Right ventricle myocardium inferior (tissue), 1 donor: ENCODE results near the gene CEP120. TPM values are rescaled to one million over a fixed set of nuclear protein-coding genes. Genes with fewer than 3 reads are reported as not detected.
"Not testable (repeated sequence)": the region's sequence is repeated elsewhere in the genome, so short reads cannot be mapped to it uniquely, and the experiment has no call there.

Experiments
- ATAC-seq: fragments of 200-7000 bp; cut with Tn5 transposase; one replicate; pipeline ENCODE4 v1.9.1; 2020; ENCODE audit warnings: mild to moderate bottlenecking, moderate library complexity
- DNase-seq: peaks from one replicate; pipeline ENCODE4 v3.0.0; 2021; ENCODE audit errors: missing footprints
- intact Hi-C: fragments of 100-400 bp; cut with DNase I; formaldehyde crosslinking; loops from one replicate; pipeline ENCODE4 v1.11.0; 2022
- total RNA-seq: library from RNA; stranded (reverse); fragmentation: NEBNext Ultra II Directional; extraction: Animal tissue kit (Norgen Biotek cat#: 25700); gene quantifications from one replicate; pipeline ENCODE4 v1.2.1, GENCODE V29; 2021
- donor health status: DM: no; HTN: yes; CAD: no; lungs with severe emphysema.

CEP120 gene
- total RNA-seq, 1 donor from 2014 or later = 12.0 TPM

GRCh38 chr5:123401320-123401719 lies 21.9 kb downstream of the CEP120 start:
- DNase-seq = no peak
- intact Hi-C loops = no loop called here
- ATAC-seq = no peak

- ATAC-seq, intact Hi-C loops, DNase-seq: not testable (repeated sequence)
These were observed 22.3 kb downstream of the CEP120 start for GRCh38 chr5:123400870-123401291.

DNA sequence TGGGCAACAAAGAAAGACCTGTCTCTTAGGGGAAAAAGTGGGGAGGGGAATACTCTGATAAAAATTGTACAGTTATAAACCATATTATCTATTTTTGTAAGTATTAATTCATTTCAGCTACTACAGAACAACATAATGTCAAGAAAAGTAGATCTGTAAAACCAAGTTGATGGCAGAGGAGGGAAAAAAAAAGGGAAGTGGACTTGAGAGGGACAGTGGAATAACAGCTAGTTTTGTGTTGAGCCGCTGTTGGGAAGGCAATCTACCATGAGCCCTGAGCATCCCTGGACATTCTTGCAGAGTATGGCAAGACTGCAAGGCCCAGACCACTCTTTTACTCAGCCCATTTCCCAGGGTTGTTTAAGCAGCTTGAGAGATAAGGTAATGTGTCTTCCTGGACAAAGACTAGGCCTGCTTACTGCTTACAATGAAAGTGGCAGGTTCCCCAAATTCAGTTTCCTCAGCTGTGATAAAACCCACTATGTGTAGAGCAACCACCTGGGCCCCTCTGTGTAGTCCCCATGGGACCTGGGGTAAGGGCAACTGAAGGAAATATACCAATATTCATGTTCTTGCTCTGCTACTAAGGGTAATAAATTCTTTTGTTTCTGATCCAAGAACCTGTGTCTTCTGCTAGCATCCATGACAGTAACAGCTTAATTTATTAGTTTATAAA lies 25.0 kb downstream of the CEP120 start:
- ATAC-seq (no peak), DNase-seq (no peak)
- intact Hi-C loops = no loop called here

DNA sequence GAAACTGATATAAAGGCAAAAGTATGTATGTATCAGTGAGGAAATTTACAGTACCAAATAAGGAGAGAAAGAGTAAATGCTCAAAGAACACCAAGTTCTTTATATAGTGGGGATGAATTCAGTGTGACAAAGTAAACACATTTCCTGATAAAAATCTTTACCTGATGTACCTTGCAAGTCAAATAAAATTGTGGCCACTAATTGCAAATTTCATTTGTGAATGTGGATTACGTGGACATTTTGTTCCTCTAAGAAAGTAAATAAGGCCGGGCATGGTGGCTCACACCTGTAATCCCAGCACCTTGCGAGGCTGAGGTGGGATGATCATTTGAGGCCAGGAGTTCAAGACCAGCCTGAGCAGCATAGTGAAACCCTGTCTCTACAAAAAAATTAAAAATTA lies 25.7 kb downstream of the CEP120 start:
- no peak for DNase-seq

GRCh38 chr5:123391009-123391408 lies 32.2 kb downstream of the CEP120 start:
- ATAC-seq (no peak), DNase-seq (no peak)
- intact Hi-C loops = no loop called here

More for the DNA sequence above, 25.7 kb downstream of the CEP120 start:
- intact Hi-C loops = no loop called here
- ATAC-seq = no peak

- intact Hi-C loops = no loop called here
- ATAC-seq (no peak), DNase-seq (no peak)
These were observed 33.4 kb downstream of the CEP120 start for GRCh38 chr5:123389794-123390193.

DNA sequence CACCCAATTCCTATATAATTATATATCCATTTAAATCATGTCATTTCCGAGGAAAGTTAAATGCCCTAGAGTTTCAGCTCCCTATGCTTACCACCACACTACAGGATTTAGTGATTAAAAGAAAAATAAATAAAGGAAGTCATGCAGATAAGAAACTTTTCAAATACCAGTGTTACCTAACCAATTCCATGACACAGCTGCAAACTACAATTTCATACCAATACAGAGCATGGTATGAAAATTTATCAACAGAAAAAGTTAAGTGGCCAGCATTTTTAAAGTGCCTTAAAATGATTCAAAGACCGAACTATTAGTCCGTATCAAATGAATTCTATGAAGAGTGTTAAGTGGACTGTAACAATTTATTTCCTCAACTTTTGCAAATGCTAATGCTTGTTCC lies 35.9 kb downstream of the CEP120 start:
- intact Hi-C loops = no loop called here
- ATAC-seq = no peak

DNA sequence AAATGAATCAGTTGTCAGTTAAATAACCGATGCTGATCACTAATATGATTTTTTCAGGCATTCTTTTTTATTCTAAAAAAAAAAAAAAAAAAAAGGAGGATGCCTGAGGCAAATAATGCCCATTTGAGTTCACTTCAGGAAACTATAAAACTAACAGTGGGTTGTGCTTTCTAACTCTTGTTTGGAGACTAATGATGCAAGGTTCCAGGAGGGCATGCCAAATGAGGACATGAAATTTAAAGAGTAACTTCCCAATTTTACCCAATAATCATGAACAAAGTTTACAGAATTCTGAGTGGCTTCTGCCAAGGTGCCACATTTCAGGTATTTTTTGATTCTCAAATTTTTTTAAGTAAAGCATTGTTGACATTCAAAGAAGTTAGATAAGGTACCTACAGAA lies 41.0 kb downstream of the CEP120 start:
- no peak for DNase-seq
- no peak for ATAC-seq
- intact Hi-C loops = no loop called here

More for the DNA sequence above, 35.9 kb downstream of the CEP120 start:
- DNase-seq = no peak

DNA sequence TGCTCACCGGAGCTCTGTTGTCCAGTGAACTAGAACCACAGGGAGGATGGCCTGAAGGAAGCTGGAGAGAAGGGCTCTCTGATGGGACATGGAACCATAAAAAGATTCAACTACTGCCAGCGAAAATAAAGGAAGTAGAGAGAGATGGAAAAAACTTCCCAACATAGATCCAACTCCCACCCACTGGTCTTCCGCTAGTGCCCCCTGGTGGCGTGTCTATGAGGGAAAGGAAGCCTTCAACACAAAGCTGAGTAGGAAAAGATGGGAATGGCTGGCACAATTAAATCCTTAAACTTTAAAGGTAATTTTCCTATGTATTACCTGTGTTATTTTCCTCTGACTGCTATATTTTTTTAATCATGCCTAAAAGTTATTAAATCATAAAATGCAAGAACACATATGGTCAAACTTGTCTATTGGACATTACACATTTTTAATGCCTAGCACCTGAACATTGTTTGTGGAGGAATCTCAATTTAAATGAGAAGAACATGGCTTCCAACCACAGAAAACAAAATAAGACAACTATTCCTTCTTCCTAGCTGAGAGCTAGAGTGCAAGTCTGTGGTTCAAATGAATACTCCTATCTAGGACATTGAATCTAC lies 51.5 kb downstream of the CEP120 start:
- DNase-seq = peak; percentile 68
- intact Hi-C loops = no loop called here
- ATAC-seq = no peak

GRCh38 chr5:123369371-123369968 lies 53.7 kb downstream of the CEP120 start:
- intact Hi-C loops = loop anchor here (10.0 kb wide), 1 partner anchor 865 kb away; no protein-coding TSS in a partner anchor
- no peak for ATAC-seq
- no peak for DNase-seq

GRCh38 chr5:123367739-123368138 lies 55.5 kb downstream of the CEP120 start:
- intact Hi-C loops = loop anchor here (10.0 kb wide), 1 partner anchor 863 kb away; no protein-coding TSS in a partner anchor
- ATAC-seq (no peak), DNase-seq (no peak)

- DNase-seq (no peak), ATAC-seq (no peak)
- intact Hi-C loops = loop anchor here (10.0 kb wide), 1 partner anchor 860 kb away; no protein-coding TSS in a partner anchor
These were observed 58.0 kb downstream of the CEP120 start for GRCh38 chr5:123365156-123365555.

DNA sequence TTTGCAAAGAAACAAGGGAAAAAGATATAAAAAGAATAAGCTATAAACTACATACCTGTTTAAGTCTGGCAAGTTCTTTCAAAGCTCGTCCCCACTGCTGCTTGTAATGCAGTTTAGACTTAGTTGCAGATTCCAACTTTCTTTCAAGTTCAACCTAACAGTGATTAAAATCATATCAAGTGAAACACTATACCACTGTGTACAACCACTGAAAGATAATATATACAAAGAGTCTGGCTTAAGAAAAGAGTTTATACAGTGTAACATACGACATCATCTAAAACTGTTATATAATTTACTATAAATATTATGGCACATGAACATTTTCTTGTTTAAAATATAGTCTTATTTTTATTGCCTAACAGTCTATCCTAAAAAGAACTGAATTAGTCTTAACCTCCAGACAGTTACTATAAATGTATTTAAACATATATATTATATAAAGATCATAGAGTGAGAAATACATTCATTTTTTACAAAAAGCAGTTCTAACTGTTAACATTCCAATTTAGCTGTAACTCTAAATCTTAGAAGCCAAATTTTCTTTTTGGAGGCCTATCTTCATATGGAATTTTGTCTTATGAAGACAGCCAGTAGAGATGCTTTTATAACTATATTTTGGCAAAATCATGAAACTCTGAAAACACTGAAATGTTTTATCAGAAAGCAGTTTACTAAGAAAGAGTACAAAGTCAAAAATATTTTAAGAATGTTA lies 58.6 kb downstream of the CEP120 start:
- ATAC-seq = no peak
- intact Hi-C loops = loop anchor here (10.0 kb wide), 1 partner anchor 860 kb away; no protein-coding TSS in a partner anchor
- DNase-seq = no peak

DNA sequence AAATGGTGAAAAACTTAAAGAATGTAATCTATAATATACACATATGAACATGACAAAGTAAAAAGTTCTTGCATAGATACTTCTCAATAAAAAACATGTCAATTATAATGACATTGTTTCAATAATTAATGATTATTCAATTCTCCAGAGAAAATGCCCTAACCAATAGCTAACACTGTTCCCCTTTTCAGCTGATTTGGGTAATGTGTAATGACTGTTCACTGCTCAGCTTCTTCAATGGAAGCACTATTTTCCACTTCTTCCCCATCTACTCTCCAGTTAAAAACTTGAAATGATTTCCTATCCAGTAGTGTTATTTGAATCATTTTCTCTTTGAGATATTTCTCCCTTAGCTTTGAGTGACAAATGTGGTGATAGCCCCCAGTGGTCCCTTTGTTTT lies 62.3 kb downstream of the CEP120 start:
- no peak for ATAC-seq
- no peak for DNase-seq
- intact Hi-C loops = loop anchor here (10.0 kb wide), 1 partner anchor 856 kb away; no protein-coding TSS in a partner anchor

DNA sequence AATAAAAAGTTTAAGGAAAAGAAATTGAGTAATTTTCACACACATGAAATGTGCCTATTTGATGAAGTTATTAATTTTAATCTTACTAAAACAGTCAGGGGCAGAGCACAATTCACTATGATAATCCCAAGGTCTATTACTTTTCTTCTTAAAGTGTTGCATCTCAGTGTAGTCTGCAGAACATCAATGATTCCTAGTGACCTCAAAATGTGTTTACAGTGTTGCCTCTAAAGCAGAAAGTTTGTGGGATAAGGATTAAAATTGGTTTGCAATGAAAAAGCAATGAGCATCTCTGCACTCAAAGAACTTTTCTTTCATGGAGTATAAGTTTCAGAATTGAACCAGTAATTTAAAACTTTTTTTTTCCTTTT lies 63.0 kb downstream of the CEP120 start:
- intact Hi-C loops = loop anchor here (10.0 kb wide), 1 partner anchor 855 kb away; no protein-coding TSS in a partner anchor
- ATAC-seq (peak; percentile 16), DNase-seq (no peak)

- intact Hi-C loops = loop anchor here (10.0 kb wide), 1 partner anchor 855 kb away; no protein-coding TSS in a partner anchor
- DNase-seq (no peak), ATAC-seq (peak; percentile 79)
These were observed 63.6 kb downstream of the CEP120 start for GRCh38 chr5:123359454-123360200.

DNA sequence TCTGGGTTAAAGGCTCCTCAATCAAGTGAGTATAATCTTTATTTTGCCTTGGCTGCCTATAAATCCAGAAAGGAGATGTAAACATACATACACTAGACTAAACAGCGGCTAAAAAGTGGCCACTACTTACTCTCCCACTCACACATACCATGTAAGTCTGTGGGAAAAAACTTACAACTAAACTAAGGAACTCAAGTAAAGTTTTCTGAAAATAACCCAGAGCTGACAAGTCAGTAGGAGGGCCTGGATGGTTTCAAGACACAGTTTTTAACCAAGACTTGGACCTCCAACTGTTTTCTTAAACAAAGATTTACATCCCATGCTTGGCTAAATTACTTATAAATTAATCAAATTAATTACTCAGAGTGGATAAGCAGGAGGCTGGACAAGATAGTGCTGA lies 64.5 kb downstream of the CEP120 start:
- no peak for ATAC-seq
- intact Hi-C loops = no loop called here
- DNase-seq = no peak

- intact Hi-C loops = no loop called here
- ATAC-seq = no peak
These were observed 64.9 kb downstream of the CEP120 start for GRCh38 chr5:123358304-123358703.

DNA sequence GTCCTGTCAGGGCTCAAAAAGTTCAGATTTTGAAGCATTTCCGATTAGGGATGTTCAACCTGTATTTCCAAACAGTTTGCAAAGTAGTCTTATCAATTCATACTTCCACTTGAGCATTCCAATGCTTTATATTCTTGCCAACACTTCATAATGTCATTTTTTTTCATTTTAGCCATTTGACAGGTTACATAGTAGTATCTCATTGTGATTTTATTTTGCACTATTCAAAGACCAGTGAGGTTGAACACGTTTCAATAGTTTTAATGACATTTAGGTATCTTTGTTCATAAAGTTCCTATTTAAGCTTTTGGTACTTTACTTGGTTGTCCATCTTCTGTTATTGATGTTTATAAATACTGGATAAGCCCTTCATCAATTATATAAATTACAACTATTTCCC lies 71.4 kb downstream of the CEP120 start:
- DNase-seq = no peak
- intact Hi-C loops = no loop called here
- ATAC-seq = no peak

More at GRCh38 chr5:123358304-123358703, 64.9 kb downstream of the CEP120 start:
- no peak for DNase-seq
